GM12878 (cell line): Measurements from ENCODE around the gene KRTAP10-1. TPM values are rescaled to one million over a fixed set of nuclear protein-coding genes. Genes with fewer than 3 reads are reported as not detected.

Experiments used
- ATAC-seq: fragments of 200-7000 bp; cut with Tn5 transposase; 3 replicates; pipeline ENCODE4 v1.9.1; 2020; ENCODE audit warnings: mild to moderate bottlenecking, moderate library complexity
- BruUV-seq: library from RNA; stranded (reverse); fragments of 400-500 nt; replicated peaks from 2 replicates; lab custom pipeline; 2021; lab: Mats Ljungman, UMichigan
- CTCF ChIA-PET: fragments of 300-600 bp; sonication (Branson Sonifier 250); formaldehyde crosslinking; extraction: SDS; loops from one replicate; lab custom pipeline; 2021; ENCODE audit warnings: inconsistent platforms; lab: Yijun Ruan, JAX
- POLR2A ChIA-PET: fragments of 350-600 bp; formaldehyde crosslinking; extraction: SDS; loops from one replicate; lab custom pipeline; 2021; ENCODE audit warnings: inconsistent platforms; lab: Charles Lee
- RAD21 ChIA-PET: fragments of 300-600 bp; sonication (Branson Sonifier 250); formaldehyde crosslinking; loops from one replicate; lab custom pipeline; 2023; ENCODE audit warnings: antibody characterized with exemption; ENCODE audit not compliant: unreplicated experiment; lab: Charles Lee
- SMC1A ChIA-PET: fragments of 300-600 bp; sonication (Branson Sonifier 250); formaldehyde crosslinking; loops from one replicate; lab custom pipeline; 2023; ENCODE audit not compliant: unreplicated experiment, uncharacterized antibody; lab: Charles Lee
- DNase-seq: peaks from one replicate; pipeline ENCODE4 v3.0.0-alpha.2; 2011; ENCODE audit warnings: low read depth, low spot score
- FAIRE-seq: peaks from 3 replicates; lab custom pipeline; 2011; peaks lifted over from hg19 to GRCh38; lab: Jason Lieb, UNC
- H2AFZ ChIP-seq: 2 replicates; pipeline ENCODE4 v1.6.0; 2011; ENCODE audit warnings: low read depth, low read length, control low read depth; ENCODE audit not compliant: control insufficient read depth
- H3K27ac ChIP-seq: 2 replicates; pipeline ENCODE4 v1.5.1; 2011; ENCODE audit warnings: control low read depth; ENCODE audit not compliant: control insufficient read depth, insufficient read depth
- H3K27me3 ChIP-seq, 2 experiments: replicated peaks in 1 of 2; 2 replicates each; pipeline versions ENCODE4 v1.6.0 to v1.6.1; 2011; ENCODE audit warnings: low read length in 1 of 2; ENCODE audit not compliant: control insufficient read depth in 2 of 2, insufficient read depth in 2 of 2
- H3K36me3 ChIP-seq, 2 experiments: 2 replicates each; pipeline ENCODE4 v1.5.1; 2011; ENCODE audit warnings: low read length in 1 of 2; ENCODE audit not compliant: control insufficient read depth in 2 of 2, insufficient read depth in 2 of 2
- H3K4me1 ChIP-seq: 2 replicates; pipeline ENCODE4 v1.6.1; 2011; ENCODE audit warnings: mild to moderate bottlenecking, low read length, moderate library complexity, mixed read lengths; ENCODE audit not compliant: control insufficient read depth, insufficient read depth
- H3K4me2 ChIP-seq: 2 replicates; pipeline ENCODE4 v1.6.0; 2011; ENCODE audit warnings: control low read depth; ENCODE audit not compliant: control insufficient read depth, insufficient read depth
- H3K4me3 ChIP-seq: fragments of 200-600 bp; sonication (generic); 2 replicates; pipeline ENCODE4 v1.5.1; 2016
- H3K79me2 ChIP-seq: 2 replicates; pipeline ENCODE4 v1.6.0; 2011; ENCODE audit warnings: low read length; ENCODE audit not compliant: control insufficient read depth, insufficient read depth
- H3K9ac ChIP-seq: 2 replicates; pipeline ENCODE4 v1.8.0; 2011; ENCODE audit warnings: low read length, control low read depth, mixed read lengths; ENCODE audit not compliant: control insufficient read depth, insufficient read depth
- H3K9me3 ChIP-seq: replicated peaks from 3 replicates; pipeline ENCODE4 v1.5.1; 2011; ENCODE audit warnings: mild to moderate bottlenecking, low read length; ENCODE audit not compliant: control insufficient read depth, insufficient read depth
- H4K20me1 ChIP-seq: 2 replicates; pipeline ENCODE4 v1.6.0; 2011; ENCODE audit not compliant: control insufficient read depth, insufficient read depth
- DPF2 ChIP-seq: fragments of 450-650 bp; IDR thresholded peaks from 2 replicates; pipeline ENCODE4 v1.6.1; 2017; ENCODE audit warnings: mild to moderate bottlenecking
- GABPA ChIP-seq: IDR thresholded peaks from 2 replicates; pipeline ENCODE4 v1.6.1; 2014; ENCODE audit warnings: antibody characterized with exemption, low read depth, mild to moderate bottlenecking, inconsistent platforms
- IKZF1 ChIP-seq: fragments of 450-650 bp; conservative IDR thresholded peaks from 2 replicates; pipeline ENCODE4 v1.6.1; 2017; ENCODE audit warnings: antibody characterized with exemption, mild to moderate bottlenecking
- KAT2A ChIP-seq: conservative IDR thresholded peaks from 2 replicates; pipeline ENCODE4 v1.6.1; 2011; ENCODE audit warnings: low read depth, low read length; ENCODE audit not compliant: control insufficient read depth
- LARP7 ChIP-seq: fragments of 450-650 bp; IDR thresholded peaks from 2 replicates; pipeline ENCODE4 v1.6.1; 2017; ENCODE audit warnings: mild to moderate bottlenecking
- NBN ChIP-seq: fragments of 450-650 bp; IDR thresholded peaks from 2 replicates; pipeline ENCODE4 v1.6.1; 2016
- POU2F2 ChIP-seq: IDR thresholded peaks from 3 replicates; pipeline ENCODE4 v1.6.1; 2011; ENCODE audit warnings: low read depth, mild to moderate bottlenecking, low read length, borderline replicate concordance
- REST ChIP-seq: IDR thresholded peaks from 2 replicates; pipeline ENCODE4 v1.6.1; 2012; ENCODE audit warnings: mild to moderate bottlenecking, low read depth, low read length
- SREBF2 ChIP-seq: IDR thresholded peaks from 2 replicates; pipeline ENCODE4 v1.6.1; 2012; ENCODE audit warnings: mild to moderate bottlenecking, low read length
- USF2 ChIP-seq: IDR thresholded peaks from 2 replicates; pipeline ENCODE4 v1.6.1; 2011; ENCODE audit warnings: low read depth, low read length, improper control_type of control experiment, borderline replicate concordance
- ZZZ3 ChIP-seq: IDR thresholded peaks from 2 replicates; pipeline ENCODE4 v1.6.1; 2011; ENCODE audit warnings: low read depth; ENCODE audit not compliant: control insufficient read depth, insufficient read length
- WGBS: methylation state at CpG from one replicate; pipeline ENCODE4 v1.1.6; 2016; ENCODE audit warnings: low lambda C conversion rate; ENCODE audit not compliant: insufficient replicate concordance, insufficient coverage; ENCODE audit errors: missing lambda C conversion rate; 5-methylcytosine and 5-hydroxymethylcytosine counted together
- in situ Hi-C: fragments of 300-500 bp; cut with MboI; formaldehyde crosslinking; loops from 9 replicates; pipeline ENCODE4 v1.14.3; 2018; ENCODE audit warnings: mixed read lengths
- intact Hi-C: fragments of 100-400 bp; cut with micrococcal nuclease; formaldehyde crosslinking; loops from one replicate; pipeline ENCODE4 v1.14.2; 2022; ENCODE audit not compliant: unreplicated experiment
- polyA plus RNA-seq, 11 experiments: library from polyadenylated mRNA; depleted of rRNA in 4 of 11; unstranded in 6 of 11; stranded (reverse) in 5 of 11; fragments of >200 nt; fragmentation: Nextera tagmentation in 4 of 11; fragmentation: Illumina TruSeq in 1 of 11; extraction: Ambion mirVana in 4 of 11; extraction: Trizol in 1 of 11; gene quantifications; 1 replicate in 1 of 11; 2 replicates in 10 of 11; pipeline versions ENCODE4 v1.2.1 to v1.2.3, GENCODE V29; 2011 to 2016; ENCODE audit warnings: inconsistent platforms in 2 of 11, missing spikeins in 2 of 11, low read depth in 1 of 11
- total RNA-seq, 4 experiments: library from RNA; depleted of rRNA in 3 of 4; stranded (reverse); fragments of >200 nt in 3 of 4; fragmentation: Illumina TruSeq in 1 of 4; extraction: Trizol in 1 of 4; gene quantifications; 2 replicates each; pipeline versions ENCODE4 v1.2.1 to v1.2.3, GENCODE V29; 2013 to 2021

The KRTAP10-1 gene
- total and polyA plus RNA-seq, 10 of the 15 experiments (the other 5 are each of a cell fraction or from before 2014, with no cell fraction given): not detected

- TF ChIP-seq IKZF1: no peak
- TF ChIP-seq REST: no peak
- no peak for TF ChIP-seq KAT2A
- TF ChIP-seq, all 136 proteins: peak for 0
These were observed 26.4 kb downstream of the KRTAP10-1 start (continued) for GRCh38 chr21:44513389-44514217.

- RAD21 ChIA-PET: interaction anchor here (1.2 kb wide), 1 partner anchor 230 kb away, joined by 3 read pairs; no protein-coding TSS in a partner anchor
- in situ Hi-C loops: no loop called here
- Histone ChIP-seq H3K4me3 (no peak overlapping the region), H3K4me2 (no peak overlapping the region), H3K9me3 (no peaks in the 10 kb centered on the region; the same call in 2 of the 3 replicates), H4K20me1 (no peaks in the 10 kb centered on the region), H3K79me2 (no peaks in the 10 kb centered on the region), H2AFZ (no peak overlapping the region), H3K4me1 (no peaks in the 10 kb centered on the region), H3K9ac (no peak overlapping the region), H3K36me3 (no peaks in the 10 kb centered on the region), H3K27me3 (no peaks in the 10 kb centered on the region; a peak in 1 of 4 replicates), H3K27ac (no peak overlapping the region)
- POLR2A ChIA-PET: no interaction called here
- intact Hi-C loops: no loop called here
- no TSS peak for BruUV-seq
- ATAC-seq: no peak
- SMC1A ChIA-PET: interaction anchor here (1.5 kb wide), 1 partner anchor 280 kb away, joined by 3 read pairs; no protein-coding TSS in a partner anchor
- DNase-seq: no peak
- CTCF ChIA-PET: interaction anchor here (0.5 to 3.1 kb wide), 3 partner anchors 28 to 281 kb away, joined by 3 to 30 read pairs (median 5); no protein-coding TSS in a partner anchor
- WGBS: 35% methylated on average over 20 of the region's 21 CpGs
- no peak for FAIRE-seq
- TF ChIP-seq POU2F2: no peak
- no peak for TF ChIP-seq GABPA
- no peak for TF ChIP-seq USF2
- TF ChIP-seq ZZZ3: no peak
- no peak for TF ChIP-seq LARP7
- no peak for TF ChIP-seq SREBF2
- TF ChIP-seq NBN: no peak
- TF ChIP-seq DPF2: no peak
- TF ChIP-seq, all 136 proteins: peak for 0
These were observed 27.3 kb downstream of the KRTAP10-1 start for GRCh38 chr21:44512496-44513388.
